Measurements from ENCODE around the gene ZNF750.
"Not testable (repeated sequence)": the region's sequence is repeated elsewhere in the genome, so short reads cannot be mapped to it uniquely, and the experiment has no call there.

ZNF750 gene

GRCh38 chr17:82793974-82794630, 45.7 kb downstream of the ZNF750 start:
- DNase-seq (ENCODE audit: low spot score), result peak; percentile 4

- no peak for DNase-seq (ENCODE audit: low spot score)
Measured at GRCh38 chr17:82791532-82791931, 48.3 kb downstream of the ZNF750 start.

GRCh38 chr17:82790391-82790790, 49.4 kb downstream of the ZNF750 start:
- DNase-seq (ENCODE audit: low spot score), result no peak

GRCh38 chr17:82789806-82790205, 50.0 kb downstream of the ZNF750 start:
- no peak for DNase-seq (ENCODE audit: low spot score)

- no peak for DNase-seq (ENCODE audit: low spot score)
Measured at GRCh38 chr17:82789051-82789592, 50.7 kb downstream of the ZNF750 start.

- DNase-seq (ENCODE audit: low spot score), result no peak
Measured at GRCh38 chr17:82788206-82789001, 51.4 kb downstream of the ZNF750 start.

- DNase-seq (ENCODE audit: low spot score), result peak; percentile 54
Measured at GRCh38 chr17:82787081-82787848, 52.6 kb downstream of the ZNF750 start.

- no peak for DNase-seq (ENCODE audit: low spot score)
Measured at GRCh38 chr17:82786427-82786826, 53.4 kb downstream of the ZNF750 start.

GRCh38 chr17:82785581-82785980, 54.2 kb downstream of the ZNF750 start:
- DNase-seq (ENCODE audit: low spot score), result not testable (repeated sequence)

GRCh38 chr17:82783498-82783897, 56.3 kb downstream of the ZNF750 start:
- DNase-seq (ENCODE audit: low spot score), result no peak

- no peak for DNase-seq (ENCODE audit: low spot score)
Measured at GRCh38 chr17:82782657-82783207, 57.1 kb downstream of the ZNF750 start.

- peak; percentile 63 for DNase-seq (ENCODE audit: low spot score)
Measured at GRCh38 chr17:82781894-82782274, 57.9 kb downstream of the ZNF750 start.

- no peak for DNase-seq (ENCODE audit: low spot score)
Measured at GRCh38 chr17:82780971-82781893, 58.6 kb downstream of the ZNF750 start.

- DNase-seq (ENCODE audit: low spot score), result no peak
Measured at GRCh38 chr17:82780195-82780594, 59.6 kb downstream of the ZNF750 start.

GRCh38 chr17:82779541-82779940, 60.3 kb downstream of the ZNF750 start:
- DNase-seq (ENCODE audit: low spot score), result no peak
